Measurements from ENCODE around the gene SRPK2. TPM values are rescaled to one million over a fixed set of nuclear protein-coding genes. Genes with fewer than 3 reads are reported as not detected.

The SRPK2 gene
- polyA plus RNA-seq, 1 of the 3 experiments (the other 2 are of a cell fraction), result 15.4 TPM

DNA sequence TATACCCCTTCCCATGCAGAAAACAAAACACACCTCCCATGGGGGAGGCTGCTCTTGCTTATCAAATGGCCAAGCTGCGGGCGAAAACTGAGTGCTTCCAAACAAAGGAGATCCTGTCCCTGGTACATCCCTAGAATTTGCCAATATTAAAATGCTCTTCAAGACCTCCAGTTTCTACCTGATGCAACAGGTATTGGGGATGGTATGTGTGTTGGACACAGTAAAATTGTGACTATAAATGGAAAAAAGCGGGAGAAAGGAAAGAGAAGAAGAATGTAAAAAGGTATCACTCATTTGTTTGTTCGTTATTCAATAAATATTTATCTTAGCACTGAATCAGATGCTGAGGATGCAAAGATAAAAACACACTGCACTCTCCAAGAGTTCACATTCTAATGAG lies 250.8 kb downstream of the SRPK2 start:
- no peaks in the 10 kb centered on the region for H3K9me3 ChIP-seq
- H3K9me2 ChIP-seq, result no peaks in the 10 kb centered on the region
- no peak overlapping the region for H3K4me2 ChIP-seq
- peaks cover 41 to 42% of the 10 kb centered on the region in 2 experiments for H3K36me3 ChIP-seq (replicated peaks in 1 of 2; ENCODE audit: control insufficient read depth in 1 of 2, insufficient read depth in 2 of 2, low read length in 1 of 2)
- H2AFZ ChIP-seq (ENCODE audit: low read depth), result no peak overlapping the region
- CTCF ChIA-PET, result interaction anchor here (0.7 to 2.0 kb wide), 4 partner anchors 8 to 53 kb away, joined by 3 to 7 read pairs (median 3); no protein-coding TSS in a partner anchor
- no peak overlapping the region for H3K27ac ChIP-seq (ENCODE audit: low read depth in 2 of 2, low read length in 1 of 2)
- no peaks in the 10 kb centered on the region for H3K27me3 ChIP-seq (ENCODE audit: insufficient read depth)
- H3F3A ChIP-seq (replicated peaks; ENCODE audit: insufficient read depth), result peaks cover 6% of the 10 kb centered on the region
- DNase-seq, result no peak
- peaks cover 35% of the 10 kb centered on the region; the same call in 1 of the 2 replicates for H4K20me1 ChIP-seq (ENCODE audit: insufficient read depth)
- no peak for TF ChIP-seq RCOR1 (IDR thresholded peaks at IDR 0.05; ENCODE audit: low read length)
- TF ChIP-seq TAF1 (IDR thresholded peaks at IDR 0.05; ENCODE audit: borderline replicate concordance, low read depth, low read length), result no peak
- no peak for TF ChIP-seq TEAD4 (IDR thresholded peaks at IDR 0.05; ENCODE audit: borderline replicate concordance, insufficient read depth)
- TF ChIP-seq, protein P1, sequence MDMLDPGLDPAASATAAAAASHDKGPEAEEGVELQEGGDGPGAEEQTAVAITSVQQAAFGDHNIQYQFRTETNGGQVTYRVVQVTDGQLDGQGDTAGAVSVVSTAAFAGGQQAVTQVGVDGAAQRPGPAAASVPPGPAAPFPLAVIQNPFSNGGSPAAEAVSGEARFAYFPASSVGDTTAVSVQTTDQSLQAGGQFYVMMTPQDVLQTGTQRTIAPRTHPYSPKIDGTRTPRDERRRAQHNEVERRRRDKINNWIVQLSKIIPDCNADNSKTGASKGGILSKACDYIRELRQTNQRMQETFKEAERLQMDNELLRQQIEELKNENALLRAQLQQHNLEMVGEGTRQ (IDR thresholded peaks at IDR 0.05; ENCODE audit: borderline replicate concordance, low read depth, low read length), result no peak
- POLR2A ChIA-PET, result no interaction called here
- H3K9ac ChIP-seq, result no peak overlapping the region
- no peak overlapping the region for H3K4me3 ChIP-seq (ENCODE audit: low read depth in 2 of 2, low read length in 1 of 2)
- 91% methylated on average over 4 of the region's 4 CpGs for WGBS (ENCODE audit: low lambda C conversion rate)
- peaks cover 55% of the 10 kb centered on the region for H3K79me2 ChIP-seq (ENCODE audit: insufficient read depth)
- no peaks in the 10 kb centered on the region for H3K4me1 ChIP-seq (ENCODE audit: control insufficient read depth in 1 of 2, insufficient read depth in 2 of 2, low read depth in 1 of 2, low read length in 1 of 2)

DNA sequence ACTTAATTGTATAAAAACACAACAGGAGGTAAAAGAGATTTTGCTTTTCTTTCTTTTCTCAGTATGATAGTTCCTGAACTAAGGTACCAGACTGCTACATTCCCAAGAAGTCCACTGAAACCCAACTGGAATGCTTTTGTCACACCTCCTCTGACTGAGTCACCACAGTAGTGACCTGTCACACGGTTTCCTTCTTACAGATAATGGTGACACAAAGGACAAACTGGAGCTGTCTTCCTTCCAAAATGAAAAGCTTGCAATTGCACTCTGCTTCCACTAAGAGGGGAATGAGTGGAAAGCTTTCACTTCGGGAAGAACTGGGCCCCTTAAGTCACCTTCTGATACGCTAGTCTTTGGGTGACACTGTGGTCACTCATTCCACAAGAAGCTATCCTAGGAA lies 252.5 kb downstream of the SRPK2 start:
- H3K36me3 ChIP-seq (replicated peaks in 1 of 2; ENCODE audit: control insufficient read depth in 1 of 2, insufficient read depth in 2 of 2, low read length in 1 of 2), result peaks cover 37 to 38% of the 10 kb centered on the region in 2 experiments
- H3K9me3 ChIP-seq, result no peaks in the 10 kb centered on the region
- no peak overlapping the region for H3K4me3 ChIP-seq (ENCODE audit: low read depth in 2 of 2, low read length in 1 of 2)
- 79% methylated on average over 3 of the region's 3 CpGs for WGBS (ENCODE audit: low lambda C conversion rate)
- TF ChIP-seq, protein P2, sequence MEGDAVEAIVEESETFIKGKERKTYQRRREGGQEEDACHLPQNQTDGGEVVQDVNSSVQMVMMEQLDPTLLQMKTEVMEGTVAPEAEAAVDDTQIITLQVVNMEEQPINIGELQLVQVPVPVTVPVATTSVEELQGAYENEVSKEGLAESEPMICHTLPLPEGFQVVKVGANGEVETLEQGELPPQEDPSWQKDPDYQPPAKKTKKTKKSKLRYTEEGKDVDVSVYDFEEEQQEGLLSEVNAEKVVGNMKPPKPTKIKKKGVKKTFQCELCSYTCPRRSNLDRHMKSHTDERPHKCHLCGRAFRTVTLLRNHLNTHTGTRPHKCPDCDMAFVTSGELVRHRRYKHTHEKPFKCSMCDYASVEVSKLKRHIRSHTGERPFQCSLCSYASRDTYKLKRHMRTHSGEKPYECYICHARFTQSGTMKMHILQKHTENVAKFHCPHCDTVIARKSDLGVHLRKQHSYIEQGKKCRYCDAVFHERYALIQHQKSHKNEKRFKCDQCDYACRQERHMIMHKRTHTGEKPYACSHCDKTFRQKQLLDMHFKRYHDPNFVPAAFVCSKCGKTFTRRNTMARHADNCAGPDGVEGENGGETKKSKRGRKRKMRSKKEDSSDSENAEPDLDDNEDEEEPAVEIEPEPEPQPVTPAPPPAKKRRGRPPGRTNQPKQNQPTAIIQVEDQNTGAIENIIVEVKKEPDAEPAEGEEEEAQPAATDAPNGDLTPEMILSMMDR (IDR thresholded peaks at IDR 0.05), result peak; percentile 38; the same call in 1 of the 2 replicates
- no peak for TF ChIP-seq JUND (IDR thresholded peaks at IDR 0.05)
- no peaks in the 10 kb centered on the region; a peak in 1 of 4 replicates for H3K4me1 ChIP-seq (ENCODE audit: control insufficient read depth in 1 of 2, insufficient read depth in 2 of 2, low read depth in 1 of 2, low read length in 1 of 2)
- no peak overlapping the region for H3K27ac ChIP-seq (ENCODE audit: low read depth in 2 of 2, low read length in 1 of 2)
- H2AFZ ChIP-seq (ENCODE audit: low read depth), result no peak overlapping the region
- DNase-seq, result no peak
- H3K9me2 ChIP-seq, result no peaks in the 10 kb centered on the region
- H3K27me3 ChIP-seq (ENCODE audit: insufficient read depth), result no peaks in the 10 kb centered on the region
- POLR2A ChIA-PET, result no interaction called here
- CTCF ChIA-PET, result interaction anchor here (0.7 to 2.0 kb wide), 5 partner anchors 10 to 201 kb away, joined by 3 to 7 read pairs (median 5); no protein-coding TSS in a partner anchor
- H4K20me1 ChIP-seq (ENCODE audit: insufficient read depth), result peaks cover 35% of the 10 kb centered on the region; the same call in 1 of the 2 replicates
- H3K79me2 ChIP-seq (ENCODE audit: insufficient read depth), result peaks cover 55% of the 10 kb centered on the region
- no peak overlapping the region for H3K4me2 ChIP-seq
- H3K9ac ChIP-seq, result no peak overlapping the region
- no peaks in the 10 kb centered on the region for H3F3A ChIP-seq (replicated peaks; ENCODE audit: insufficient read depth)

DNA sequence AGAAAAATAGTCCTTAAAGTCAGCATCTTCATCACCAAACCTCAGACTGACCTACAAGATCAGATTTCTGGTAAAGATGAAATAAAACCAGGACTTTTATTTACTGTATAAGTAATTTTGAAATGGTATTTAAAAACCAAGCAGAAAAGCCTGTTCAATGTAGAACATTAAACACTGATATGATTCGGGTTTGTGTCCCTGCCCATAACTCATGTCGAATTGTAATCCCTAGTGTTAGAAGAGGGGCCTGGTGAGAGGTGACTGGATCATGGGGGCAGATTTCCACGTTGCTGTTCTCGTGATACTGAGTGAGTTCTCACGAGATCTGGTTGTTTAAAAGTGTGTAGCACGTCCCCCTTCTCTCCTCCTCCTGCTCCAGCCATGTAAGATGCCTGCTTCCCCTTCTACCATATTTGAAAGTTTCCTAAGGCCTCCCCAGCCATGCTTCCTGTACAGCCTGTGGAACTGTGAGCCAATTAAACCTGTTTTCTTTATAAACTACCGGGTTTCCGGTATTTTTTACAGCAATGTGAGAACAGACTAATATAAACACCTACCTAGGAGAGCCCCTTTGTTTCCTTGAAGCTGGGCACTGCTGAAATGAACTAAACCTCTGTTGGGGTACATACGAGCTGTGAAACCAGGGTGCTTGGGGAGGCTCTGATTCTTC lies 254.6 kb downstream of the SRPK2 start:
- ChIA-PET CTCF (interaction anchor here (1.2 kb wide), 1 partner anchor 8 kb away, joined by 3 read pairs; no protein-coding TSS in a partner anchor), POLR2A (no interaction called here)
- Histone ChIP-seq H3K79me2 (ENCODE audit: insufficient read depth) (peaks cover 52% of the 10 kb centered on the region), H3F3A (replicated peaks; ENCODE audit: insufficient read depth) (no peaks in the 10 kb centered on the region), H3K27ac (ENCODE audit: low read depth in 2 of 2, low read length in 1 of 2) (no peak overlapping the region), H3K4me3 (ENCODE audit: low read depth in 2 of 2, low read length in 1 of 2) (no peak overlapping the region), H3K36me3 (replicated peaks in 1 of 2; ENCODE audit: control insufficient read depth in 1 of 2, insufficient read depth in 2 of 2, low read length in 1 of 2) (peaks cover 35 to 42% of the 10 kb centered on the region in 2 experiments), H2AFZ (ENCODE audit: low read depth) (no peak overlapping the region), H3K27me3 (ENCODE audit: insufficient read depth) (no peaks in the 10 kb centered on the region), H4K20me1 (ENCODE audit: insufficient read depth) (peaks cover 33% of the 10 kb centered on the region; the same call in 1 of the 2 replicates), H3K9me2 (no peaks in the 10 kb centered on the region), H3K9me3 (no peaks in the 10 kb centered on the region), H3K4me2 (no peak overlapping the region), H3K9ac (no peak overlapping the region), H3K4me1 (ENCODE audit: control insufficient read depth in 1 of 2, insufficient read depth in 2 of 2, low read depth in 1 of 2, low read length in 1 of 2) (no peaks in the 10 kb centered on the region; a peak in 1 of 4 replicates)
- no peak for DNase-seq
- WGBS (ENCODE audit: low lambda C conversion rate), result 92% methylated on average over 9 of the region's 9 CpGs
- TF ChIP-seq, protein P2 (IDR thresholded peaks at IDR 0.05), result no peak
- TF ChIP-seq NFIC (IDR thresholded peaks at IDR 0.05; ENCODE audit: borderline replicate concordance), result no peak
- TF ChIP-seq SIN3A (IDR thresholded peaks at IDR 0.05; ENCODE audit: borderline replicate concordance, low read depth, low read length), result no peak
- TF ChIP-seq CHD2 (IDR thresholded peaks at IDR 0.05; ENCODE audit: low read length, partially characterized antibody), result no peak
- TF ChIP-seq, protein P3, sequence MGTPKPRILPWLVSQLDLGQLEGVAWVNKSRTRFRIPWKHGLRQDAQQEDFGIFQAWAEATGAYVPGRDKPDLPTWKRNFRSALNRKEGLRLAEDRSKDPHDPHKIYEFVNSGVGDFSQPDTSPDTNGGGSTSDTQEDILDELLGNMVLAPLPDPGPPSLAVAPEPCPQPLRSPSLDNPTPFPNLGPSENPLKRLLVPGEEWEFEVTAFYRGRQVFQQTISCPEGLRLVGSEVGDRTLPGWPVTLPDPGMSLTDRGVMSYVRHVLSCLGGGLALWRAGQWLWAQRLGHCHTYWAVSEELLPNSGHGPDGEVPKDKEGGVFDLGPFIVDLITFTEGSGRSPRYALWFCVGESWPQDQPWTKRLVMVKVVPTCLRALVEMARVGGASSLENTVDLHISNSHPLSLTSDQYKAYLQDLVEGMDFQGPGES (IDR thresholded peaks at IDR 0.05; ENCODE audit: low read depth, low read length), result no peak
- no peak for TF ChIP-seq EZH2phosphoT487 (IDR thresholded peaks at IDR 0.05; ENCODE audit: borderline replicate concordance, low read depth)
- no peak for TF ChIP-seq SMC3 (IDR thresholded peaks at IDR 0.05; ENCODE audit: low read depth, low read length)

Measured in SK-N-SH (cell line).